Omental fat pad (tissue), 4 donors: ENCODE data around the gene TRDN. TPM values are rescaled to one million over a fixed set of nuclear protein-coding genes. Genes with fewer than 3 reads are reported as not detected.

Source experiments
- ATAC-seq: fragments of 150-250 bp; one replicate; pipeline ENCODE4 v1.9.1; 2016; ENCODE audit warnings: mild to moderate bottlenecking, moderate library complexity; ENCODE audit not compliant: low FRiP score
- DNase-seq: peaks from one replicate; pipeline ENCODE4 v3.0.0-alpha.2; 2019; ENCODE audit warnings: low spot score
- CTCF ChIP-seq, 3 donors: fragments of 450-650 bp; IDR thresholded peaks; one replicate each; pipeline ENCODE4 v1.5.1; 2016 to 2017; ENCODE audit warnings: antibody characterized with exemption in 3 of 3, mild to moderate bottlenecking in 3 of 3, moderate library complexity in 2 of 3
- total RNA-seq, 4 donors: library from RNA; depleted of rRNA; stranded (reverse); fragments of >200 nt; gene quantifications; one replicate each; pipeline ENCODE4 v1.1.0, GENCODE V29; 2016

Gene TRDN
- total RNA-seq, 4 donors from 2014 or later: 0.09 to 1.1 (median 0.12) TPM; not detected in 1

- ATAC-seq: no peak
Measured at GRCh38 chr6:123360359-123360758, 276.4 kb downstream of the TRDN start.

GRCh38 chr6:123352705-123353104 lies 284.0 kb downstream of the TRDN start:
- TF ChIP-seq CTCF (IDR thresholded peaks at IDR 0.05): no peak
- DNase-seq: no peak
- no peak for ATAC-seq

More at GRCh38 chr6:123360359-123360758, 276.4 kb downstream of the TRDN start:
- TF ChIP-seq CTCF (IDR thresholded peaks at IDR 0.05): no peak
- no peak for DNase-seq

- ATAC-seq: no peak
- no peak for DNase-seq
- no peak for TF ChIP-seq CTCF (IDR thresholded peaks at IDR 0.05)
Measured at GRCh38 chr6:123352279-123352678, 284.5 kb downstream of the TRDN start.

GRCh38 chr6:123343836-123344235 lies 292.9 kb downstream of the TRDN start:
- no peak for ATAC-seq
- no peak for TF ChIP-seq CTCF (IDR thresholded peaks at IDR 0.05)
- DNase-seq: no peak

- DNase-seq: no peak
- no peak for TF ChIP-seq CTCF (IDR thresholded peaks at IDR 0.05)
- no peak for ATAC-seq
Measured at GRCh38 chr6:123338394-123338793, 298.4 kb downstream of the TRDN start.

- no peak for DNase-seq
- TF ChIP-seq CTCF (IDR thresholded peaks at IDR 0.05): no peak
- ATAC-seq: no peak
Measured at GRCh38 chr6:123333000-123333756, 303.6 kb downstream of the TRDN start.

GRCh38 chr6:123332070-123332469 lies 304.7 kb downstream of the TRDN start:
- no peak for ATAC-seq
- DNase-seq: no peak
- TF ChIP-seq CTCF (IDR thresholded peaks at IDR 0.05): no peak
